ENCODE measurements around the gene KLHL29.

GRCh38 chr2:23526114-23526513 lies 141.1 kb downstream of the KLHL29 start:
- TF ChIP-seq YY1 (IDR thresholded peaks at IDR 0.05; ENCODE audit: low read depth), result no peak
- no peak for TF ChIP-seq REST (IDR thresholded peaks at IDR 0.05; ENCODE audit: low read depth, low read length)
- TF ChIP-seq, protein P1, sequence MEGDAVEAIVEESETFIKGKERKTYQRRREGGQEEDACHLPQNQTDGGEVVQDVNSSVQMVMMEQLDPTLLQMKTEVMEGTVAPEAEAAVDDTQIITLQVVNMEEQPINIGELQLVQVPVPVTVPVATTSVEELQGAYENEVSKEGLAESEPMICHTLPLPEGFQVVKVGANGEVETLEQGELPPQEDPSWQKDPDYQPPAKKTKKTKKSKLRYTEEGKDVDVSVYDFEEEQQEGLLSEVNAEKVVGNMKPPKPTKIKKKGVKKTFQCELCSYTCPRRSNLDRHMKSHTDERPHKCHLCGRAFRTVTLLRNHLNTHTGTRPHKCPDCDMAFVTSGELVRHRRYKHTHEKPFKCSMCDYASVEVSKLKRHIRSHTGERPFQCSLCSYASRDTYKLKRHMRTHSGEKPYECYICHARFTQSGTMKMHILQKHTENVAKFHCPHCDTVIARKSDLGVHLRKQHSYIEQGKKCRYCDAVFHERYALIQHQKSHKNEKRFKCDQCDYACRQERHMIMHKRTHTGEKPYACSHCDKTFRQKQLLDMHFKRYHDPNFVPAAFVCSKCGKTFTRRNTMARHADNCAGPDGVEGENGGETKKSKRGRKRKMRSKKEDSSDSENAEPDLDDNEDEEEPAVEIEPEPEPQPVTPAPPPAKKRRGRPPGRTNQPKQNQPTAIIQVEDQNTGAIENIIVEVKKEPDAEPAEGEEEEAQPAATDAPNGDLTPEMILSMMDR (IDR thresholded peaks at IDR 0.05), result no peak
- no peak for TF ChIP-seq EP300 (IDR thresholded peaks at IDR 0.05; ENCODE audit: borderline replicate concordance in 1 of 2, low read depth in 1 of 2, low read length in 1 of 2)
- TF ChIP-seq MAX (IDR thresholded peaks at IDR 0.05; ENCODE audit: low read depth), result no peak
- TF ChIP-seq RAD21 (IDR thresholded peaks at IDR 0.05; ENCODE audit: low read length), result no peak
- no peak for TF ChIP-seq SMC3 (IDR thresholded peaks at IDR 0.05; ENCODE audit: low read depth, low read length)
- no peak for TF ChIP-seq ZBTB33 (IDR thresholded peaks at IDR 0.05; ENCODE audit: borderline replicate concordance, low read depth)

Measured in SK-N-SH (cell line).